Activated CD4-positive, alpha-beta T cell treated with anti-CD3 and anti-CD28 coated beads, Interleukin-2, Interleukin-4, amounts not matched to agents 100 ng/mL and 50 ng/mL, durations not matched to agents 16 hours and 8 hours (primary cell): ENCODE data around the gene SLC2A10.
"Not testable (repeated sequence)": the region's sequence is repeated elsewhere in the genome, so short reads cannot be mapped to it uniquely, and the experiment has no call there.

Source experiments
- DNase-seq: peaks from one replicate; pipeline ENCODE4 v3.0.0-alpha.2; 2020; ENCODE audit warnings: low spot score

SLC2A10 gene

GRCh38 chr20:46709459-46710152 lies at the start of gene SLC2A10:
TSS of gene SLC2A10 (plus strand) at chr20:46709649. CDS start at chr20:46709737, 88 bp downstream.
- no peak for DNase-seq

GRCh38 chr20:46660487-46660886 lies 49.0 kb upstream of the SLC2A10 start:
- no peak for DNase-seq

DNA sequence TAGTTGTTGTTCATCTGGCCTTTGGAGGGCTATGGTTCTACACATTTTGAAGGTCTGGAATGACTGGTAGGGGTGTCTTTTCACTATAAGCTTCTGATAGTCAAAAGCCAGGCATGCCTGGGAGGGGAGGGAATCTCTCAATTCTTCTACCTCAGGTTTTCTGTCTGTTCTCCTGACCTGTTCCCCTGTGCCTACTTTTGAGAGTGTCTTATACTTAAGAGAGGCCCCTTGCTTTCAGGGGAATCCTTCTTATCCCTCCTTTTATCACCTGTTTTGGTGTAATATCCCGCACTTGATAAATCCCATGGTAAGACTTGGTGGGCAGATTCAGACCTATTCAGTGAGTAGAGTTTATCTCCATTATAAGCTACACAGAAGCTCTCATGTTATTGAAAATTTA lies 47.8 kb upstream of the SLC2A10 start:
- DNase-seq = no peak

DNA sequence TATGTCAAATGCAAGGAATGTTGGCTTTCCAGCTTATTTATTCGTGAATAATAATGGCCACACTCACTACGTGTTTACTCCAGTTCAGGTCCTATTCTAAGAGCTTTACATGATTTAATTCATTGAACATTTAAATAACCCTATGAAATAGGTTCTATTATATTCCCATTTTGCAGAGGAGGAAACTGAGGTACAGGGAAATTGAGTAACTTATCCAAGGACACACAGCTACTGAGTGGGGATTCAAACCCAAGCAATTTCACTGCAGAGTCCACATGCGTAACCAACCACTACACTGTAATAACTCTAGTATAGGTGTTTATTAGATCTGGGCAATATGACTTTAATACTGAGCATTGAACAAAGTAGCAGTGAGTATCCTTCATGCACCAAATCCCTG lies 45.9 kb upstream of the SLC2A10 start:
- DNase-seq = no peak

DNA sequence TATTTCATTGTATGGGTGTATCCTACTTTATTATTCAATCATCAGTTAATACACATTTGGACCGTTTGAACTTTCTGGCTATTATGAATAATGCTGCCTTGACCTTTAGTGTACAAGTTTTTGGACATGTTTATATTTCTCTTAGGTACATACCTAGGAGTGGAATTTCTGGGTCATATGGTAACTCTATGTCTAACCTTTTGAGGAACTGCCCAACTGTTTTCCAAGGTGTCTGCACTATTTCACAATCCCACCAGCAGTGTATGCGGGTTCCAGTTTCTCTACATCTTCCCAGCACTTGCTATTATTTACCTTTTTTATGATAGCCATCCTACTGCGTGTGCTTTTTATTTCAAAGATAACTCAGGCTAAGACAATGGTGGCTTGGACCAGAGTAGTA lies 43.8 kb upstream of the SLC2A10 start:
- no peak for DNase-seq

GRCh38 chr20:46666306-46666705 lies 43.1 kb upstream of the SLC2A10 start:
- DNase-seq = no peak

- DNase-seq = no peak
Measured at GRCh38 chr20:46666818-46667515, 42.5 kb upstream of the SLC2A10 start.

DNA sequence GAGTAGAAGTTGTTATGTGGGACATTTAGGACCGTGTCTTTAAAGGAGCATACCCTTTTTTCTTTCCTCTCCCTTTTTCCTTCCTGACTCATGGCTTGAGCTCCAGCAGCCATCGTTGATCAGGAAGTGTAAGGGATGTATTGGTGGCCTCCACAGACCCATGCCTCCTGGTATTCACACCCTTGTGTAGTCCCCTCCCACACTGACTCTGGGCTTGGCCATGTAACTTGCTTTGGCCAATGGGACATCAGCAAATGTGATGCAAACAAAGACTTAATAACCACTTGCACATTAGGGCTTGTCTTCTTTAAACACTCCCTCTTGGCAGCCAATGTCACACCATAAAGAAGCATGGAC lies 39.2 kb upstream of the SLC2A10 start:
- DNase-seq = no peak

DNA sequence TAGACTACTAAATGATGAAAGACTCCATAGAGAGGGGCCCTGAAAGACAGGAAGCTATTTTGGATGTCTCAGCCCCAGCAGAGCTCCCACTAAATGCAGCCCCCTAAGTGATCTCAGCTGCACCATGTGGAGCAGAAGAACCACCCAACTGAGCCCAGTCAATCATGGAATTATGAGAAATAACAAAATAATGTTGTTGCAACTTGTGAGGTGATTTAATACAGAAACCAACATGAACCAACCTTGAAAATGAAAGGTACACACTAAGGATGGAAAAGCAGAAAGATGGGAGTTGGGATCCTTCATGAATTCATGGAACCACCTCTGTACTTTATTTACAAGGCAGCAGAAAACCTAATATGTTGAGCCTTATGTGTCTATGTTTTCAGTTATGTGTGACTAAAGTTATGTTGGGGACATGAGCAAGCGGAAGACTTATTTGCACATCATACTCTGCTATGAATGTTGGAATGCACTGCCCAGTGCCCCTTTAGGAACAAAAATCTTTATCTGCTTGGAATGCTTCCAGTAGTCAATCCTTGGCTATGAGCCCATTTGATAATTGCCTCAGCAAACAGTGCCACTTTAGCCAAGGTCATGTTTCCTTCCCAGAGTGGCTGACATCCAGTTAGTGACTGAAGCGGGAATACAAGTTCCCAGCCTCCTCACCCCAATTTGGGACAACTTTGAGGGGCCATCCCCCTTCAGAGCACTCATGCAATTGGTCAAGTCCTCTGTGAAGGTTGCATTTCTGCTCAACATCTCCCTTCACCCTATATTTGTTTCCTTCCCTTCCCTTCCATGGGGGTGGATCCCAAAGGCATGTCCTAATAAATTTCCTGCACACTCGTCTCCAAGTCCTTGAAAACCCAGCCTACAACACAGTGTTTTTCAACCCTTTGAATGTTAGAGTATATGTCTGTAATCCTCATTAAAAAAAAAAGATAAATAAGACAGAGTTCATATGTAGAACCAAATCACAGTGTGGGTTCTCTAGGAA lies 38.6 kb upstream of the SLC2A10 start:
- DNase-seq = no peak

- no peak for DNase-seq
Measured at GRCh38 chr20:46671866-46672542, 37.4 kb upstream of the SLC2A10 start.

DNA sequence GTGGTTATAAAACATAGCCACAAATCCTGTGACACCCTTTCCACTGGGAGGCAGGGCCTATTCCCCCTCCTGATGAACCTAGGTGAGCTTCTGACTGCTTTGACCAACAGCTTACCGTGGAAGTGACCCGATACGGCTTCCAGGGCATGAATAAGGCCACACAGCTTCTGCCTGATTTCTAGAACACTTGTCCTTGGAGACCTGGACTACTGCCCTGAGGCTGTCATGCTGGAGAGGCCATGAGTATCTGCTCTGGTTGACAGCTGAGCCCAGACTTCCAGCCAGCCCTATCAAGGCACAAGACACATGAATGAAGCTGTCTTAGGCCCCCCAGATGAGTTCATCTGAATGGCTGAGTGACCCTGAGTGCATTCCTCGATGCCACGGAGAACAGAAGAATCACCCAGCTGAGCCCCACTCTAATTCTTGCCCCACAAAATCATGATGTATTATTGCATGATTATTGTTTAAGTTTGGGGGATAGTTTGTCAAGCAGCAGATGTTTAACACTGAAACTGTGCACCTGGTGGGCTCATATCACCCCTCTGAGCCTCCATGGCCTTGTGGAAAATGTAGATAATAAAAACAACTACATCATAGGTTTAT lies 36.8 kb upstream of the SLC2A10 start:
- DNase-seq = no peak

GRCh38 chr20:46673394-46674252 lies 35.8 kb upstream of the SLC2A10 start:
- no peak for DNase-seq

GRCh38 chr20:46674253-46675083 lies 35.0 kb upstream of the SLC2A10 start:
- DNase-seq = no peak

GRCh38 chr20:46676649-46677316 lies 32.7 kb upstream of the SLC2A10 start:
- DNase-seq = not testable (repeated sequence)

- DNase-seq = no peak
Measured at GRCh38 chr20:46677608-46678007, 31.8 kb upstream of the SLC2A10 start.

DNA sequence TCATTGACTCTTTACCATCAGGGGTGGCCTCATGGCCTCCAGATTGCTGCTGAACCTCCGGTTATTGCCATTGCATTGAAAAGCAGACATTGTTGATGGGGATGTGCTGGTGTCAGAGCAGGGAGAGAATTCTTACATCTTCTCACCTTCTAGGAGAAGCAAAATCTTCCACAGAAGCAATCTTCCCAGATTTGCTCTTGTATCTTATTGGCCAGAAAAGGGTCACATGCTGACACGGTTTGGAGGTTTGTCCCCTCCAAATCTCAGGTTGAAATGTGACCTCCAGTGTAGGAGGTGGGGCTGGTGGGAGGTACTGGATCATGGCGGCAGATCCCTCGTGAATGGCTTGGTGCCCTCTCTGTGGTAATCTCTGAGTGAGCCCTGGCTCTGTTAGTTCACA lies 30.9 kb upstream of the SLC2A10 start:
- no peak for DNase-seq

GRCh38 chr20:46680684-46681031 lies 28.8 kb upstream of the SLC2A10 start:
- no peak for DNase-seq

DNA sequence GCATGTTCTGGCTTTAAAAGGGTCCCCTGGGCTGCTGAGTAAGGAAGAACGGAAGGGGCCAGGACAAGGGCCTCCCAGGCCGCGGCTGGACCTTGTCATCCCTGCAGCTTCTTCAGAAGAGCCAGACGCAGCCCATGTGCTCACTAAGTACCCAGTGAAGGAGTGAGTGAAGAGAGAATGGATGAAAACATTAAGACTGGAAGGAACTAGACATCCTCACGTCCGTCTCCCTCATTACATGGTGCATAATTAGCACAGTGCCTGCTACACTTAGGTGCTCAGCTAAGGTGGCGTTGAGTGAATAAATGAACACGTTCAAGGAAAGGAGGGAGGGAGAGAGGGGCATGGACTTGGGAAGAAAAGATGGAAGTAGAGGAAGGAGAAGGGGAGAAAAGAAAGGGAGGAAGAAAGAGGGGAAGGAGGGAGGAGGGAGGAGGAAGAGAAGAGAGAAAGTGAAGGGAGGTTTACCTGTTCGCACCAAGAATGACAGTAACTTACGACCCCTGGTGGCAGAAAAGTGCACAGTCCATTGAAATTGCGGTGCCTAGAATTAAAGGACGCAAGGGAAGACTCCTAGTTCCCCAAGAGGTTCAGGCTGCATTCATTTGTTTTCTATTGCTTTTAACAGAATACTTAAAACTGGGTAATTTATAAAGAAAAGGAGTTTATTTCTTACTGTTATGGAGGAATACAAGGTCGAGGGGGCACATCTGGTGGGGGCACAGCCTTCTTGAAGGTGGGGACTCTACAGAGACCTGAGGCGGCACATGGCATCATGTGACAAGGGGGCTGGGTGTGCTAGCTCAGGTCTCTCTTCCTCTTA lies 28.2 kb upstream of the SLC2A10 start:
- DNase-seq = peak; percentile 74
